HG03460 (cell line): ENCODE measurements around the gene PLPP4.

Source experiments
- ATAC-seq: cut with Tn5 transposase; IDR thresholded peaks from one replicate; pipeline ENCODE4 v1.9.1; 2021; ENCODE audit not compliant: unreplicated experiment

PLPP4 gene

DNA sequence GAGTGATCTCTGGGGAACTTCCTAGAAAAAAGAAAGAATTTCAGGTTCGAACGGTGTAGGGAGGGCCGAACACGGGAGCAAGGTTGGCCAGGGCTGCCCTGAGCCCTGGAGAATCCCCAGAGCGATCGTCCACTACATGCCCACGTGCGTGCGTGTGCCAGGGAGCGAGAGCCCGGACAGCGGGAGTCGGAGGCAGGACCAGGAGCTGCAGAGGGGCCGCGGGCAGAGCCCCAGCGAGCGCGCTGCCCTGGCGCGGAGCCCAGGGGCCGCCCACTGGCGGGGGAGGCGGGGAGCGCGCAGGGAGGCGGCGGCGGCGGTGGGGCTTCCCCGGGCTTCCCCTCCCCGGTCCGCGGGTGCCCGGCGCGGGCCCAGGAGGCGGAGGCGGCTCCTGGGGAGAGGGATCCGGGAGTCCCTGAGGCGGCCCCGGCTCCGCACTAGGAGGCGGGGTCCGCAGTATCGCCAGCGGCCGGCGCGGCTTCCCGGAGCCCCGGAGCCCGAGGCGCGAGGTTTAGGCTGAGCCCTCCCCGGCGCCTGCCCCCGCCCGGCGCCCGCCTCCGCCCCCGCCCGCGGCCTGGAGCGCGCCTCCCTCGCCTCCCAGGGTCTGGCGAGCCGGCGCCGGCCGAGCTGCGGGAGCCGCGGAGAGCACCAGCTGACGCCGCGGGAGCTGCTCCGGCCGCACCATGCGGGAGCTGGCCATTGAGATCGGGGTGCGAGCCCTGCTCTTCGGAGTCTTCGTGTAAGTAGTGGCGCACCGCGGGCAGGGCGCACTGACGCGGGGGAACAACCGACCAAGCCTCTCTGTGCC lies at the start of gene PLPP4:
PLPP4 (plus strand) TSS at position 602 of the 805 bp plus-strand sequence; CDS start at position 681, 79 bp downstream.
- ATAC-seq = no peak

DNA sequence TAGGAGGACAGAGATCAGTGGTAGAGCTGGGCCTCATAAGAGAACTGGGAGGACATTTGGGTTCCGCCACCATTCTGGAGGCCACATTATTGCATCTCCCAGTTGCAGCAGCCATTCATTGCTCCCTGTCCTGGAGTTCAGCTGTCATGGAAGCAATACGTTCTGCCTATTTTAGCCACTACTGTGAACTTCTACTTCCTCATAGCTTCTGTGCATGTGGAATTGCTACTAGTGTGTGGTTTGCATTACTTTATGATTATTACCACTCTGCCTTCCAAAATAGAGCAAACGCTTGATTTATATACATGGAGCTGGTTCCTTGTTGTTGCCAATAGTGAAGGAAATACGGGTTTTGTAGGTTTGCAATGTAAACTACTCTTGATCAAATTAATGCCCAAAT lies 47.2 kb upstream of the PLPP4 start:
- no peak for ATAC-seq

DNA sequence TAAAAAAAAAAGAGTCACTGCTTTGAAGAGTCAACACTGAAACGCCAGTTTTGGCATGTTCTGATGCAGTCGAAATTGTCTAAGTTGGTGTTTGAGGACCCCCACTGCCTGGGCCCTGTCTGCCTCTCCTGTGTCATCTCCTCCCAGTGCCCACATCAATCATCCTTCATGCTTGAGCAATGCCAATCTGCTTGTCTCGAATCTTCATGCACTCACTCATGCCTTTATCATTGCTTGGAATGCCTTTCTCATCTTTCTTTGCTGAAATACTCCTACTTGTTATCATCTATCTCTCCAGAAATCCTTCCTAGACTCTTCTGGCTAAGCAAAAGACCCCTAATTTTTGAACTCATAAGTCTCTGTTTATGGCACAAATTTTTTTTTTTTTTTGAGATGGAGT lies 42.1 kb upstream of the PLPP4 start:
- no peak for ATAC-seq

DNA sequence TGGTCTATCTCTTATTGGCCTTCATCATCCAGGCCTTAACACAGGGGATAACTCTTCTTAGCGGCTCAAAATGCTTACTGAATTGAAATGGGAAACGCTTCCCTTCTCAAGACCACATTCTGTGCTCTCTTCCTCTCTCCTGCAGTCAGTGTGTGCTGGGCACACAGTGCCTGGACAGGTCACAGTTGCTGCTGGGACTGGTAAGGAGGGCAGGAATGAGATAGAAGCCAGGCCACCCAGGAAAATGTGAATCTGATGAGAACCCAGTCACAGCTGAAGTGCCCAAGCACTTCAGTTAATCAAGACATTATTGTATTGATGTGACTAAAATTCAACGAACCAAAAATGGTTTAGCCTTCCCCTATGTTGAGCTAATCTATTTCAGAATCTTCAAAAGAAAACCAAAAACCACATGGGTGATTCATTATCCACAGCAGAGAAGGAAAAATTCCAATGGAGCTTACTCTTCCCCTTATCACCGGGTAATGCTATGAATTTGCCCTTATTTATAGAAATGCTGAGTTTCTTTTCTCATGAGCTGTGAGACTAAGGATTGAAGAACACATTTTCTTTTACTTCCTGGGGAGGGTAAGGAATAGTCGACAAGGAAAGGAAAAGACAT lies 41.2 kb upstream of the PLPP4 start:
- no peak for ATAC-seq

GRCh38 chr10:120420421-120420820 lies 36.6 kb upstream of the PLPP4 start:
- no peak for ATAC-seq

DNA sequence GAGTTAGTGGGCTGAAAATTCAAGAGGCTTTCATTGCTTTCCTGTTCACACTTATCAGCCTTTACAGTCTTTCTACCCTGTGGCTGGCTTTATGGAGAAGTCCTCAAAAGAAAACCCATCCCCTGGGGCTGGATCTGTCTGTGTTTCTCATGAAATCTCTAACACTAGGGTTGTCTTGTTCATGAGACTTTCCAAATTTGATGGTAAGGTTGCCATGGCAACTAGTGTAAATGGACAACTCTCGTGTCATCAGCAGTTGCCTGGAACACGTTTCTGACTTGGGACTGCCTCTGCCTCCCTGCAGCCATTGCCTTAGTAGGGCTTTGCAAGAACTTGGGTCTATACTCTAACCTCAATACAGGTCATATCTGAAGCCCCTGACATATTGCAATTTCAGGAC lies 35.8 kb upstream of the PLPP4 start:
- no peak for ATAC-seq

DNA sequence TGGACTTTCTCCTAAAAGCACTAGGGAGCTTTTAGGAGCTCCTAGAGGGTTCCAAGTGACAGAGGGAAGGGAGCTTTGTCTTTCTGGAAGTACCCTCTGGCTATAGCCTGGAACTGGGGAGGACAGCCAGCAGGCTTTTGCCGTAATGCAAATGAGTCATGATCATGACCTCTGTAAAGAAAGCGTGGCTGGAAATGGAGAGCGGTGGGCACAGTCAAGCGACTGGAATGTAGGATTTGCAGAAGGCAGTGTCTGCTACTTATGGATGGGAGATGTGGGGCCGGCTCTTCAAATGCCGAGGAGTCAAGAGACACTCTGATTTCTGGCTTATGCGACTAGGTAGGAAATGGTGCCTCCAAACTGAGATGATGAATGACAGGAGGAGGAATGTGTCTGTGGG lies 34.6 kb upstream of the PLPP4 start:
- no peak for ATAC-seq

GRCh38 chr10:120423431-120424197 lies 33.4 kb upstream of the PLPP4 start:
- ATAC-seq = no peak

GRCh38 chr10:120424198-120424464 lies 32.9 kb upstream of the PLPP4 start:
- no peak for ATAC-seq

GRCh38 chr10:120426306-120426705 lies 30.7 kb upstream of the PLPP4 start:
- no peak for ATAC-seq

DNA sequence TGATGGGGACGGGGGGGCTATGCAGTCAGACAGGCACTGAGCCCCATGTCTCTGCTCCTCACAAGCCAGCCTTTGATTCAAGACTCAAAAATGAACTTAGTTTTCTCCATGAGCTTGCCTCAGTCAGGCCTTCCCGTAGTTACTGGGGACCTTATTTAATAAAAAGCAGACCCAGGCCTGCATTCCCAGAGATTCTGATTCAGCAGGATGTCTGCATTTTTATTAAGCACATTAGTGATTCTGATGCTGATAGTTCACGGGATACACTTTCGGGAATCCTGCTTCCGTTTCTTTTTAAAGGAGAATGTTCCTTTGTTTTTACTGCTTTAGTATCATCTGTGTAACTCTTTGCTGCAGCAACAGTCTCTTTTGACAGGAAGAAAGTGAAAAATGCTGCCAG lies 28.3 kb upstream of the PLPP4 start:
- no peak for ATAC-seq

DNA sequence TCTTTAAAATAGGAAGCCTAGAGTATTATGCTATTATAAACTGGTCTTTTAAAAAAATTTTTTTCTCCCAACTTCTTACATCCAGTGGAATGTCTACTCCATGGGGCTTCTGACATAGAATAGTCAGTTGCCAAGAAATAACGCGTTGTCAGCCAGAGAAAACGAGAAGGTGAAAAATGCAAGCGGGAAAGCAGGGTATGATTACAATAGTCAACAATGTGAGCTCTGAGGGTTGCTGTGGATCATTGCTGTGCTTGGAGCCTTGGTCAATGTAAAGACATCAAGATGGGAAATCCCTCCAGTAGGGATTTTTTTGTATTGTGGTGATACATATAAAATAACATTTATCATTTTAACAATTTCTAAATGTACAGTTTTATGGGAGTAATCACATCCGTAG lies 27.6 kb upstream of the PLPP4 start:
- no peak for ATAC-seq

GRCh38 chr10:120431251-120431651 lies 25.8 kb upstream of the PLPP4 start:
- no peak for ATAC-seq

DNA sequence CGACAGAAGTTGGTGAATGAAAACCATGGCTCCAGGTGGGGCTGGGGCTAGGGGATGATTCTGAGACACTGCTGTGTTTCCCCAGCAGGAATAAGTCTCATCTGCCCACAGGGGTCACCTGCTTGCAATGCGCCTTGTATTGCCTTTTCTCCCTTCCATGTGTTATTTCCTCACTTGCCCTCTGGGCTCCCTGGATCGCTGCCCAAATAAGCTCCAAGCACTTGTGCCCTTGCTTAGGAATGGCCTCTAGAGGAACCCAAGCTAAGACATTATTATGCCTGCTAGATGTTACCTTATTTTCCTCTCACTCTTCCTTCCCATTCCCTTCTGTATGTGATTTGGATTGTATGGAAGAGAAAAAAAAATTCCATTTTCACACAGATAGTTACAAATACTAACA lies 24.8 kb upstream of the PLPP4 start:
- no peak for ATAC-seq

DNA sequence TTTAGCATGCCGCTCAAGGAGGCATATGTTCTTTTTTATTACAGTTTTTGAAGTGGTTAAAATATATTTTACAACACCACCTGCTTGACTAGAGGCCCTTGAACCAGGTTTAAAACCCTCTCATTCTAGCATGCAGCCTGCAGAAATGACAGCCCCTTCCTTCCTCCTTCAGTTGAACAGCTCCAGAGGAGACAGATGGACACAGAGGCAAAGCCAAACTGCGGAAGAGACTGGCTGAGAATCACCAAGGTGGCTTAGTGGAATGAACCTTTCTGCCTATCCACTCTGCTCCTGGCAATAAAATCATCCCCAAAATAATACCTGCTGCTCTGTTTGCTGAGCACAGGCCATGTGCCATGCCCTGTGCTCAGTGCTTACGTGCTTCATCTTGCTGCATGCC lies 23.9 kb upstream of the PLPP4 start:
- no peak for ATAC-seq

DNA sequence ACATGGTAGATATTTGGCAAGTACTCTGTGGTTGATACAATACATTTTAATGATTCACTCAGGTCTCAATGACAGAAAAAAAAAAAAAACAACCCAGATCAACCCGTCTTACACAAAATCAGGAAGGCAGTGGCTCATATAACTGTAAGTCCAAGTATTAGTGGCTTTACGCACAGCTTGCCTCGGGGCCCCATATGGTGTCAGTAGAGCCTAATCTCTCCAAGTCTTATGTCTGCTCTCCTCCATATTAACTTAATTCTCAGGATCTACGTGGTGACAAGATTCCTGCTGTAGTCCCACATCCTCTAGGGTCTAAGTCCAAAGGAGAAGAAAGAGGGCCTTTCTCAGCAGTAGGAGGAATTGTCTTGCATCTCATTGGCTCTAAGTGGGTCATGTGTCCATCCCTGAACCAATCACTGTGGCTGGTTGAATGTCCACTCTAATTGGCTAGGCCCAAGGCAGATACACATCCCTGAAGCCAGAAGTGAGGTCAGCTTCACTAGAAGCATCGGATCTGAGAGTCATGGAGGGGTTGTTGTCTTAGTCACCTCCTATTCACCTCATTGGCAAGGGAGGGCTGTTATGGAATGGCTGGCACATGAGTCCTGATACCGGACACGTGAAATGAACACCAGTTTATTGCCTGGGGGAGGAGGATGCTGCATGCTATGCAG lies 20.5 kb upstream of the PLPP4 start:
- no peak for ATAC-seq

DNA sequence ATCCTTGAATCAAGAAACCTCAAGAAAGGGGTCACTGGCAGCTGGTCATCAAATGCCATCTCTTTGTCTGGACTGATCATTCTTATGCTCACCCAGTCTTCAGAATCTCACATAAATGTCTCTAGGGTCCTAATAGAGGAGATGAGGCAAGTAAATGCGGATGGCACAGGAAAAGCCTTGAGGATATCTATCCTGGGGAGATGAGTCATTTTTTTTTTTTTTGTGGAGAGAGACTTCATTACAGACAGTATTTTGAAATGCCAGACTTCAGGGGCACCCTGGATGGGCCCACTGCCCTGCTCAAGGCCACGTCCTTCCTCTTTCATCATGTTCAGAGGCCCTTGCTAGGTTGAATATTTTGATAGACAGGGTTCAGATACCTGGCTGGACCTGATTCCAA lies 19.5 kb upstream of the PLPP4 start:
- no peak for ATAC-seq

DNA sequence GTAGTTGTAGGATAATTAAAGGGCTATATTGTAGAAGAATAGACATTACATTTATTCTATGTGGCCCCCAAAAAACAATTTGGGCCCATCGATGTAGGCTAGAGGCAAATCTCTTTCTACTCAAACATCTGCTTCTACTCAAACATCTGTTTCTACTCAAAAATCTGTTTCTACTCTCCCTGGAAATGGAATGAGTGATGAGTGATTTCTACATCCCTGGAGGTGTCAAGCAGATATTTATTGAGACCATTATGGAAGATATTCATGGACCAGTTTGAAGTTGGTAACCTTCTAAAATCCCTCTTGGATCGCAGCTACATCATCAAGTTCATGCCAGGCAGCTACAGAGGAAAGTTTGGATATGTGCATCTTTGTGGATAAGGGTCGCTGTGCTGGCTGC lies 5.1 kb upstream of the PLPP4 start:
- ATAC-seq = no peak

DNA sequence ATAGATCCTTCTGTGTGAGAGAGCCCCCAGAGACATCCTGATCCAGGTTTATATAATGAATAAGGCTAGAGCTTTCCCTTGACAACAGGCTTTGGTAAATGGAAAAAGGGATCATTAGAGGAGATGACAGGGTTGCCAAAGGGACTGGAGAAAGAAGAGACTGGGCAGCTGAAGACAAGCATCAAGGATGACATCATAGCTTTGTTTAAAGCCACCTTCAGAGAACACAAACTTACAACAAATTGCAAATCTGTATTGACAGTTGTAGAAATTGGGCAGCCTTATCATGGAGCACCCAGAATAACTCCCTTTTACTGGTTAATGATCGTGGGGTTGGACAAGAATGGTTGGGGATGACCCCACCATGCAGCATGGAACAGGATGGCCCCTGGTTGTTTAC lies 3.7 kb upstream of the PLPP4 start:
- ATAC-seq = no peak

DNA sequence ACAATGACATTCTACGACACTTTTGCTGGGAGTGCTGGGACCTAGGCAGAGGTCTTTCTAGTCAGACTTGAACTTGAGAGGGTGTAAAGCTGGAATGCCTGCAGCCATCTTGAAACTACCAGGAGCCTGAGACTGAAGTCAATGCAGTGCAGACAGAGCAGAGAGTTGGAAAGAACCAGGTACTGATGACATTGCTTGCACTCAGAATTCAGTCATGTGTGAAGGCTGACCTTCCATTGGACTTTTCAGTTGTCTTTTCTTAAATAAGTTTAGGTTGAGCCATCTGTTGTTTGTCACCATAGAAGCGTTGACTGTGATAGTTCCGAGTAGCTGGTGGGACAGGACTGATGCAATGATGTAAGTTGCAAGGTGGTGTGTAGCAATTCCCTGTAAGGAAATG lies 3.1 kb upstream of the PLPP4 start:
- ATAC-seq = no peak

GRCh38 chr10:120455004-120455403 lies 2.0 kb upstream of the PLPP4 start:
- no peak for ATAC-seq

GRCh38 chr10:120455606-120456005 lies 1.4 kb upstream of the PLPP4 start:
- no peak for ATAC-seq
